LNCAP (cell line): ENCODE measurements around the gene GCAT.

Experiments
- TF ChIP-seq, protein P1 (sequence below): fragments of 450-650 bp; IDR thresholded peaks from 2 replicates; pipeline ENCODE4 v1.5.1; 2017; ENCODE audit warnings: mild to moderate bottlenecking

Gene GCAT

DNA sequence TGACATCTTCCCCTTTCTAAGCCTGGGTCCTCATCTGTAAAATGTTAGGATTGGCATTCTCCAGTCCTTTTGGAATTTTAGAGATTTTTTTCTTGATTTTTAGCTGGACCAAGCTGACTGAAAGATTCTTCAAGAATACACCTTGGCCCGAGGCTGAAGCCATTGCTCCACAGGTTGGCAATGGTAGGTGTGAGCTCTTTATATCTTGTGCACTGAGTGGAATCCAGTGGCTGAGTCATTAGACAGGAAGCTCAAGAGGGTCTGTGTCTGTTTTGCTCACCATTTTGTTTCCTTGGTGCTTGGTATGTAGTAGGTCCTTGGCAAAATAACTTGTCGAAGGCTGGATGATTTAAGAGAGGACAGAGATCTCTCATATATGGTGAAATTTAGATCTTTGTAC lies 47.7 kb downstream of the GCAT start:
- TF ChIP-seq, protein P1, sequence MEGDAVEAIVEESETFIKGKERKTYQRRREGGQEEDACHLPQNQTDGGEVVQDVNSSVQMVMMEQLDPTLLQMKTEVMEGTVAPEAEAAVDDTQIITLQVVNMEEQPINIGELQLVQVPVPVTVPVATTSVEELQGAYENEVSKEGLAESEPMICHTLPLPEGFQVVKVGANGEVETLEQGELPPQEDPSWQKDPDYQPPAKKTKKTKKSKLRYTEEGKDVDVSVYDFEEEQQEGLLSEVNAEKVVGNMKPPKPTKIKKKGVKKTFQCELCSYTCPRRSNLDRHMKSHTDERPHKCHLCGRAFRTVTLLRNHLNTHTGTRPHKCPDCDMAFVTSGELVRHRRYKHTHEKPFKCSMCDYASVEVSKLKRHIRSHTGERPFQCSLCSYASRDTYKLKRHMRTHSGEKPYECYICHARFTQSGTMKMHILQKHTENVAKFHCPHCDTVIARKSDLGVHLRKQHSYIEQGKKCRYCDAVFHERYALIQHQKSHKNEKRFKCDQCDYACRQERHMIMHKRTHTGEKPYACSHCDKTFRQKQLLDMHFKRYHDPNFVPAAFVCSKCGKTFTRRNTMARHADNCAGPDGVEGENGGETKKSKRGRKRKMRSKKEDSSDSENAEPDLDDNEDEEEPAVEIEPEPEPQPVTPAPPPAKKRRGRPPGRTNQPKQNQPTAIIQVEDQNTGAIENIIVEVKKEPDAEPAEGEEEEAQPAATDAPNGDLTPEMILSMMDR: no peak

DNA sequence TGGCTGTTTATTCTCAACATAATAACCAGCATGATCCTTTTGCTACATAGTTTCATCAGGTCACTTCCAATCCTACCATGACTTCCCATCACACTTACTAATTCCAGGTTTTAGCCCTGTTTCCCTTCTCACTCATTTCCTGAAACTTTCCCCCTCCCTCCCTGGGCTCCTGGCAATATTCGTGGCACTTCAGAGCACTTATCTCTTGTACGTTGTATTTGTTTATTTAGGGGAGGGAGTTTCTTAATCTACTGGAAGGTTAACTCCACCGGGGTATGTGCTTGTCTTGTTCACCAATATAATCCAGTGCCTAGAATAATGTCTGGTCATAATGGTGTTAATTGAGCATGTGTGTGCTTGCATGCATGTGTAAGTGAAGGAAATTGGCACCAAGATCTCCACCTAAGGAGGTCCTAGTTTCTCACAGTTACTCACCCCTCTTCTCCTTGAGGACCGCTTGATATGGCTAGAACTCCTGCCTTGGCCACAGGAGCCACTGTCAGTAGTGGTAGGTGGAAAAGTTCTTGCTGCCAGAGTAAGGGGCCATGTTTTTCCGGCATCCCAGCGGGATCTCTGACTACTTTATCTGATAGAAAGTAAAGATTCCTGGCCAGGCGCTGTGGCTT lies 53.2 kb downstream of the GCAT start:
- TF ChIP-seq, protein P1: no peak

DNA sequence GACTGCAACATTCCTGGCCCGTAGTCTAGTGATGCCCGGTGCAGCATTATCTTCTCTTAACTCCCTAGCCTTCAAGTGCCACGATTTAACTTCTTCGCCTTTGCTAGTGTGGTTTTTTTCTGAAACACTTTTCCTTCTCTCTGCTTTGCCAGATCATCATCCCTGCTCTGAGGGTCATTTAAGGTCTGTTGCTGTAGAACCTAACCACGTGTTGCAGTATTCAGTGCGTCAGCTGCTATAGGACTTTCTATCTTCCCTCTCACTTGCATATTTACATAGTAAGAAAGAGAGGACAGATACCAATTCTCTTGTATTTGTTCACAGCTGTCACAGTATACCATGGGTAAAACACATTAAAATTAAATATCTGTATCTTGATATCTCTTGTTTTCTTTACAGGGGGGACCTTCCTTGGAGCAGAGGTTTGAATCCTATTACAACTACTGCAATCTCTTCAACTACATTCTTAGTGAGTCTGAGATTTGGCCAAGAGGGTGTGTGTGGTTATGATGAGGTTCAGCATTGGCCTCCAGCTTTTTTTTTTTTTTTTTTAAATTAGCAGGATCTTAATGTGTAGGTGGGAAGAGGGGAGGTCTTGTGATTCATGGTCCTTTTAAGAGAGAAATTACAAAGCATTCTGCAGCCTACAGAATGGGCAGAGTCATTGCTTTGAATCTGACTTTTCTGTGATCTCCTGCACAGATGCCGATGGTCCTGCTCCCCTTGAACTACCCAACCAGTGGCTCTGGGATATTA lies 55.0 kb downstream of the GCAT start:
- TF ChIP-seq, protein P1: no peak

DNA sequence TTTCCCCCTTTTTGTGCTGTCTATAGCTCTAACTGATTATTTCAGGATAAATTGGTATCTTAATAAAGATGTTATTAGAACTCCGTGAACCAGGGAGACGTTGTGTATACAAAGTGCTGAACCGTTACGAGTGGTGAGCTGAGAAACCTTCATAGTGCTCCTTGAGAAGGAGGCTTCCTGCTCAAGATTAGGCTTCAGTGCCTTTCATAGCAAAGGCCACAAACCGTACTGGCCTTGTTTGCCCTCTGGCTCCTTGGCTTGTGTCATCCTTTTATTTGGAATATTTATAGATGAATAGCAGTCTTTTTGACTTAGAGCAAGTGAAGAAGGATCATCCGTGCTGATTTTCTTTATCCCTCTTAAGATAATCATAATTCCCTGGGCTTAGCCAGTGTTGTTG lies 57.8 kb downstream of the GCAT start:
- TF ChIP-seq, protein P1: no peak
